Endothelial cell of umbilical vein (primary cell): ENCODE results near the gene ACTR2.

Experiments used
- EZH2 ChIP-seq: IDR thresholded peaks from 2 replicates; pipeline ENCODE4 v1.6.1; 2012; ENCODE audit warnings: borderline replicate concordance, low read depth, mild to moderate bottlenecking, moderate library complexity, low read length, inconsistent platforms; ENCODE audit not compliant: severe bottlenecking
- MYC ChIP-seq: IDR thresholded peaks from one replicate; pipeline ENCODE4 v1.6.1; 2011; ENCODE audit warnings: mild to moderate bottlenecking, low read depth, low read length
- POLR2A ChIP-seq: IDR thresholded peaks from 2 replicates; pipeline ENCODE4 v1.6.1; 2012; ENCODE audit warnings: low read depth, mild to moderate bottlenecking, control low read depth, low read length
- POLR2AphosphoS5 ChIP-seq: IDR thresholded peaks from 2 replicates; pipeline ENCODE4 v1.6.1; 2012; ENCODE audit warnings: low read depth, mild to moderate bottlenecking, control low read depth, low read length, moderate library complexity; ENCODE audit not compliant: insufficient read depth
- TF ChIP-seq, protein P1 (sequence below), 2 donors: IDR thresholded peaks; 1 replicate in 1 of 2; 2 replicates in 1 of 2; pipeline ENCODE4 v1.5.1; 2011; ENCODE audit warnings: low read length in 2 of 2, mild to moderate bottlenecking in 2 of 2, moderate library complexity in 2 of 2, control low read depth in 1 of 2, inconsistent platforms in 1 of 2, low read depth in 1 of 2; ENCODE audit not compliant: insufficient read depth in 1 of 2; ENCODE audit errors: extremely low read depth in 1 of 2

- TF ChIP-seq, protein P1, sequence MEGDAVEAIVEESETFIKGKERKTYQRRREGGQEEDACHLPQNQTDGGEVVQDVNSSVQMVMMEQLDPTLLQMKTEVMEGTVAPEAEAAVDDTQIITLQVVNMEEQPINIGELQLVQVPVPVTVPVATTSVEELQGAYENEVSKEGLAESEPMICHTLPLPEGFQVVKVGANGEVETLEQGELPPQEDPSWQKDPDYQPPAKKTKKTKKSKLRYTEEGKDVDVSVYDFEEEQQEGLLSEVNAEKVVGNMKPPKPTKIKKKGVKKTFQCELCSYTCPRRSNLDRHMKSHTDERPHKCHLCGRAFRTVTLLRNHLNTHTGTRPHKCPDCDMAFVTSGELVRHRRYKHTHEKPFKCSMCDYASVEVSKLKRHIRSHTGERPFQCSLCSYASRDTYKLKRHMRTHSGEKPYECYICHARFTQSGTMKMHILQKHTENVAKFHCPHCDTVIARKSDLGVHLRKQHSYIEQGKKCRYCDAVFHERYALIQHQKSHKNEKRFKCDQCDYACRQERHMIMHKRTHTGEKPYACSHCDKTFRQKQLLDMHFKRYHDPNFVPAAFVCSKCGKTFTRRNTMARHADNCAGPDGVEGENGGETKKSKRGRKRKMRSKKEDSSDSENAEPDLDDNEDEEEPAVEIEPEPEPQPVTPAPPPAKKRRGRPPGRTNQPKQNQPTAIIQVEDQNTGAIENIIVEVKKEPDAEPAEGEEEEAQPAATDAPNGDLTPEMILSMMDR (IDR thresholded peaks at IDR 0.05; ENCODE audit: extremely low read depth in 1 of 2, insufficient read depth in 1 of 2, low read depth in 1 of 2, low read length in 2 of 2): no peak
- TF ChIP-seq POLR2A: no peak
- no peak for TF ChIP-seq EZH2
- no peak for TF ChIP-seq POLR2AphosphoS5
- no peak for TF ChIP-seq MYC
Measured at GRCh38 chr2:65293376-65293775, 65.7 kb downstream of the ACTR2 start.
